ENCODE measurements around the gene ITGB1BP2.
"Not testable (repeated sequence)": the region's sequence is repeated elsewhere in the genome, so short reads cannot be mapped to it uniquely, and the experiment has no call there.

ITGB1BP2 gene

DNA sequence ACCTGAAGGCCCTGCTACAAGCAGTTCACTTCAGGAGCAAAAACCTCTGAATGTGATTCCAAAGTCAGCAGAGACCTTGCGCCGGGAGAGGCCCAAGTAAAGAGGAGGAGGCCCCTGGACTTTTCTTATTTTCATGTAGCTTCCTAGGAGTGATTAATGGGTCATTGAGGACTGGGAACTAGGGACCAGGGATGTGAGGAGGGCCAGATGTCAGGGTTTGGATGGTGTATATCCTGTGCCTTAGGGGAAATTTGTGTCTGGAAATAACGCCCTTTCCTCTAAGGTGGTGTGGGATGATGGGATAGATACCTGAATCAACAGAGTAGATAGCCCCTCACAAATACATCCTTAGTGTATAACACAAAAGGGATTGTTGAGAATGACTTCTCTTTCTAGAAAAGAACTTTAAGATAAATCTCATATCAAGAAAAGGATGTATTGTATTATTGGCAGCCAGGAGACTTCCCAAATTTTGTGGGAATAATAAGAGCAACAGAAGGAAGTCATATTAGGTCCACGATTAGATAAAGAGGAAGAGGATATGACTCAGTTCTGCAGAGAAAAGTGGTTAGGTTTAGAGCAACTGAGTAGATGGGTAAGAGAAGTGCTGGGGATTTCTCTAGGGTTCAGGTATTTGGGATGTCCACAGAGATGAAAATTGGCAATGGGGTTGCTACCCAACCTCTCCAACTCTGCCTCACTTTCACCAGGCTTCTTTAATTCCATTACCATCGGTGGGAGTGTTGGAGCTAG is 1.1 kb downstream of the ITGB1BP2 start:
- DNase-seq: no peak

DNA sequence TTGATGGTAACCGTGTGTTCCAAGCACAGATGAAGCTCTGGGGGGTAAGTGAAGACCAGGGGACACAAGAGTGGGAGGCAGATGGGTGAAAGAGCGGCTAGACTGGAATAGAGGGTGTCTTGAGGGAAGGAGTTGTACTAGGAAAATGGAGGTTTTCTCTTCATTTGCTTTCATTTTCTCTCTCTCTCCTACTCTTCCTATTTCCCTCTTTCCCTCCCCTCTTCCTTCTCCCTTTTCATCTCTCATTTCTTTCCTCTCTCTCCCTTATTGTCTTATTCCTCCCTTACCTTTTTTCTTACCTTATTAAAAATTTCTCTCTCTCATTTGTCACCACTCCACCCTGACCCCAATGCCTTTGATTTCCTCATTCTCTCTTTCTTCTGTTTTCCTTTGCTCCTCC is 3.0 kb downstream of the ITGB1BP2 start:
- no peak for DNase-seq

DNA sequence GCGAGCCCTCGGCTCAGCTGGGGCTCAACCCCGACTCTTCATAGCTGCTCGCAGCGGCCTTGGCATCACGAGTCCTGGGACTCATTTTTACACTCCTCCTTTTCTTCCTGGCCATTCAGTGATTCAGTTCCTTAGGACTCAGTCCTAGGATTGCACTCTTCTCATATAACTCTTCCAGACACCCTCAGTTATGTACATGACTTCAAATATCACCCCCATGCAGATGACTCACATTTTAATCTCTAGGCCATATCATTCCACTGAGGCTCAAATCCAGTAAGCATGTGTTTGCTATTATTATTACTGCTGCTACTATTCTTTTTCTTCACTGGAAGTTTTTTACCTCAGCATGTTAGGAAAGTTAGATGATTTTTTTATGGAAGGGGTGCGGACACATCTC is 14.4 kb downstream of the ITGB1BP2 start:
- DNase-seq: no peak

- DNase-seq: not testable (repeated sequence)
These were observed 15.4 kb downstream of the ITGB1BP2 start for GRCh38 chrX:71316959-71317358.

DNA sequence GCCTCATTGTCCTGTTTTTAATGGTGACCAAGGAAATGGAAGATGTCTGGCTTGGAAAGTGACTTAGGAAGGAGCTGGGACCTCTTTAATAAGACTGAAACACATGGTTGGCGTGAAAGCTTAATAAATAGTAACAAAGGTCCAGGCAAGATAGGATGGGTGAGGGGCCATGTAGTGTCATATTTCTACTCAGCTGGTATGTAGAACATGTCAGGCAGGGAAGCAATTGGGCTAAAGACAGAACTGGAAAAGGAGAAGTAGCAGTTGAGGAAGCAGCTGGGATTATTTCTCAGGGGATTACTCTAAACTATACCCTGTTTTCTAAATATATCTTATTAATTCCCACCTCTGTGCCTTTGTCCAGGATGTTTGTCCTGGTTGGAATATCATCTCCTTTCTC is 18.6 kb downstream of the ITGB1BP2 start:
- no peak for DNase-seq

DNA sequence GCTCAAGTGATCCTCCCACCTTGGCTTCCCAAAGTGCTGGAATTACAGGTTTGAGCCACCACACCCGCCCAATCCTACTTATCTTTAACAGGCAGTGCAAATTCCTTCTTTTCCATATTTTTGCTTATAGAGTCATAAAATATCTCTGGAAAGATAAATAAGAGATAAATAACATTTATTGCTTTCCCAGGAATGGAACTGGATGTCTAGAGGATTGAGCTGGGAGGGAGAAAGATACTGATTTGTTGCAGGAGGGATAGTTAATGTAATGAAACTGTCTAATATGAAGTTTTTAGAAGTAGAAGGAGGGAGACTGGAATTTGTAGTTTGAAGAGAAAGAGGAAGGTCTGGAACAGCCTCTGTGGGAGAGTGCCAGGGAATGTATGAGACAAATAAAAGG is 20.2 kb downstream of the ITGB1BP2 start:
- no peak for DNase-seq

DNA sequence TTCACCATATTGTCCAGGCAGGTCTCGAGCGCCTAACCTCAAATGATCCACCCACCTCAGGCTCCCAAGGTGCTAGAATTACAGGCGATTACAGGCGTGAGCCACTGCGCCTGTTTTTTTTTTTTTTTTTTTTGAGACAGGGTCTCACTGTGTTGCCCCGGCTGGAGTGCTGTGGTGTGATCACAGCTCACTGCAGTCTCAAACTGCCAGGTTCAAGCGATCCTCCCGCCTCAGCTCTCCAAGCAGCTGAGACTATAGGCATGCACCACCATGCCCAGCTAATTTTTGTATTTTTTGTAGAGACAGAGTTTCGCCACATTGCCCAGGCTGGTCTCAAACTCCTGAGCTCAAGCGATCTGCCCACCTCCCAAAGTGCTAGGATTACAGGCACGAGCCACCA is 22.9 kb downstream of the ITGB1BP2 start:
- DNase-seq: not testable (repeated sequence)

DNA sequence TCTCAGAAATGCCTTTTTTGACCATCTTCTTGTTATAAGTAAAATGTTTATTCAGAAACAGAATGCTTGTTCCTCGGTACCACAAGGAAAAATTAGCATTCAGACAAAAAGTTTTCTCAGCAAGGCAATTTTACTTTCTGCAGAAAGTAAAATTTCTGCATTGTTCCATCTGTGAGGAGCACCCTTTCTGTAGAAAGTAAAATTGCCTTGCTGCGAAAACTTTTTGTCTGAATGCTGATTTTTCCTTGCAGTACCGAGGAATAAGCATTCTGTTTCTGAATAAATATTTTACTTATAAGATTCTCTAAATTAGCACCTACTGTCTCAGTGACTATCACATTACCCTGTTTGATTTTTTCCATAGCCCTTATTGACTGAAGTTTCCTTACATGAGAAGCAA is 24.8 kb downstream of the ITGB1BP2 start:
- DNase-seq: no peak

- DNase-seq: not testable (repeated sequence)
These were observed 47.7 kb downstream of the ITGB1BP2 start for GRCh38 chrX:71349151-71349665.

DNA sequence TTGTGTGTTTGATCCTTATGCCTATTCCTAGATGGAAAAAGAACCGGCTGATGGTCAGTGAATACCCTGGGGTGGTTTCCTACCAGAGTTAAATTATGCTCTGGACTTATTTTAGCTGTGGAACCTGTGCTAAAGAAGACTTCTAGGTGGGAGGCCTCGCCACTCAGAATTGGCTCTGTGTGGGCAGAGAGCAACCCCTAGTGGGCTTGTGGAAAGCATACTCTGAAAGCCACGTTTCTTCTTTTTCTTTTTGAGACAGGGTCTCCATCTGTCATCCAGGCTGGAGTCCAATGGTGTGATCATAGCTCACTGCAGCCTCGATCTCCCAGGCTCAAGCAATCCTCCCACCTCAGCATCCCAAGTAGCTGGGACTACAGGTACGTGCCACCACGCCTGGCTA is 48.3 kb downstream of the ITGB1BP2 start:
- DNase-seq: not testable (repeated sequence)

DNA sequence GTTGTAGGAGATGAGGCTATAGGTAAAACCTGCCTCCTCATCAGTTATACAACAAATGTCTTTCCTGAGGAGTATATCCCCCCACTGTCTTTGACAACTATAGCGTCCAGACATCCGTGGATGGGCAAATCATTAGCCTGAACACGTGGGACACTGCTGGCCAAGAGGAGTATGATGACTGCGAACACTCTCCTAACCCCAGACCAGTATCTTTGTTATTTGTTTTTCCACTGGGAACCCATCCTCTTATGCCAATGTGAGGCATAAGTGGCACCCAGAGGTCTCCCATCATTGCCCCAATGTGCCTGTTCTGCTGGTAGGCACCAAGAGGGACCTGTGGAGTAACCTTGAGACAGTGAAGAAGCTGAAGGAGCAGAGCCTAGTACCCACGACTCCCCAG is 50.9 kb downstream of the ITGB1BP2 start:
- DNase-seq: not testable (repeated sequence)
